HepG2 (cell line): ENCODE data around the gene PARD3.

Experiments
- CHD2 ChIP-seq: IDR thresholded peaks from 2 replicates; pipeline ENCODE4 v1.6.1; 2011; ENCODE audit warnings: low read depth, low read length, improper control_type of control experiment
- EZH2 ChIP-seq: conservative IDR thresholded peaks from 2 replicates; pipeline ENCODE4 v1.6.1; 2012; ENCODE audit warnings: mild to moderate bottlenecking, low read depth, low read length, moderate library complexity
- FOXP1 ChIP-seq, 2 experiments: fragments of 450-650 bp in 1 of 2; IDR thresholded peaks; 2 replicates each; pipeline ENCODE4 v1.6.1; 2017 to 2018; ENCODE audit warnings: antibody characterized with exemption in 1 of 2
- GTF2F1 ChIP-seq: fragments of 150-350 bp; IDR thresholded peaks from 2 replicates; pipeline ENCODE4 v1.6.1; 2014; ENCODE audit warnings: low read length
- MAFK ChIP-seq, 2 experiments: IDR thresholded peaks in 1 of 2; conservative IDR thresholded peaks in 1 of 2; 2 replicates each; pipeline ENCODE4 v1.6.1; 2011; ENCODE audit warnings: improper control_type of control experiment in 2 of 2, low read length in 2 of 2
- PCBP2 ChIP-seq: fragments of 200-400 bp; formaldehyde crosslinking; optimal IDR thresholded peaks from 2 replicates; pipeline ENCODE3; 2018; ENCODE audit warnings: low read length, low read depth; ENCODE audit not compliant: poor library complexity, severe bottlenecking
- POLR2A ChIP-seq, 2 experiments: IDR thresholded peaks; 2 replicates each; pipeline ENCODE4 v1.6.1; 2011; ENCODE audit warnings: low read depth in 2 of 2, low read length in 2 of 2, mild to moderate bottlenecking in 1 of 2, moderate library complexity in 1 of 2; ENCODE audit not compliant: insufficient read depth in 1 of 2
- RBM22 ChIP-seq: fragments of 200-400 bp; formaldehyde crosslinking; optimal IDR thresholded peaks from 2 replicates; pipeline ENCODE3; 2017; ENCODE audit warnings: mild to moderate bottlenecking, low read length, moderate library complexity
- RBM39 ChIP-seq: fragments of 200-400 bp; formaldehyde crosslinking; IDR thresholded peaks from one replicate; pipeline ENCODE4 v1.6.1; 2018; ENCODE audit warnings: antibody characterized with exemption, mild to moderate bottlenecking, low read depth, low read length; ENCODE audit not compliant: poor library complexity, severe bottlenecking
- RCOR2 ChIP-seq: IDR thresholded peaks from 2 replicates; pipeline ENCODE4 v1.6.1; 2016; ENCODE audit warnings: missing biosample characterization, missing genetic modification reagents
- YEATS4 ChIP-seq: sonication (generic); formaldehyde crosslinking; IDR thresholded peaks from 2 replicates; pipeline ENCODE4 v1.4.0; 2020; ENCODE audit warnings: missing genetic modification reagents, borderline replicate concordance
- TF ChIP-seq, protein P1 (sequence below): sonication (generic); formaldehyde crosslinking; IDR thresholded peaks from 2 replicates; pipeline ENCODE4 v1.5.0; 2020; ENCODE audit warnings: mild to moderate bottlenecking, missing genetic modification reagents, moderate library complexity

DNA sequence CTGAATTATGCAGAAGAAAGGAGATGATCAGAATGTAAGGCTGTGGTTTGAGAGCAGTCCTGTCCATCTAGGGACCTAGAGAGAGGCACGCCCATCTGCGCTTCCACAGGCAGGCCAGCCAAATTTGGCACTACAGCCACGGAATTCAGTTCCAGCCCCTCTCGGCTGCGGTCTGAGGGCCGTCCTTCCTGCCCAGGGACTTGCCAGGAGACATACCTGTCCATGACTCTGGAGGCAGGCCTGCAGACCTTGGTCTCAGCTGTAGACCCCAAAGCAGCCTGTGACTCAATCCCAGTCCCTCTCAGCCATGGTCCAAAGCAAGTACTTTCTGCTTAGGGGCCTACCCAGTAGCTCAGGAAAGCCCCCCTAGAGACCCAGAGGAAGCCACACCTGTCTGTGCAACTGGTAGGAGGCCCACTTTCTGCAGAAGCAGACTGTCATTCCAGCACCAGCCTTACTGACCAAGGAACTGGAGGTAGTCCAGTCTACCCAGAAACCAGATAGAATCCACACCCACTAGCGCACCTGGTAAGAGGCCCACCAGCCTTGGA lies 720.9 kb downstream of the PARD3 start:
- TF ChIP-seq, protein P1, sequence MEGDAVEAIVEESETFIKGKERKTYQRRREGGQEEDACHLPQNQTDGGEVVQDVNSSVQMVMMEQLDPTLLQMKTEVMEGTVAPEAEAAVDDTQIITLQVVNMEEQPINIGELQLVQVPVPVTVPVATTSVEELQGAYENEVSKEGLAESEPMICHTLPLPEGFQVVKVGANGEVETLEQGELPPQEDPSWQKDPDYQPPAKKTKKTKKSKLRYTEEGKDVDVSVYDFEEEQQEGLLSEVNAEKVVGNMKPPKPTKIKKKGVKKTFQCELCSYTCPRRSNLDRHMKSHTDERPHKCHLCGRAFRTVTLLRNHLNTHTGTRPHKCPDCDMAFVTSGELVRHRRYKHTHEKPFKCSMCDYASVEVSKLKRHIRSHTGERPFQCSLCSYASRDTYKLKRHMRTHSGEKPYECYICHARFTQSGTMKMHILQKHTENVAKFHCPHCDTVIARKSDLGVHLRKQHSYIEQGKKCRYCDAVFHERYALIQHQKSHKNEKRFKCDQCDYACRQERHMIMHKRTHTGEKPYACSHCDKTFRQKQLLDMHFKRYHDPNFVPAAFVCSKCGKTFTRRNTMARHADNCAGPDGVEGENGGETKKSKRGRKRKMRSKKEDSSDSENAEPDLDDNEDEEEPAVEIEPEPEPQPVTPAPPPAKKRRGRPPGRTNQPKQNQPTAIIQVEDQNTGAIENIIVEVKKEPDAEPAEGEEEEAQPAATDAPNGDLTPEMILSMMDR (CRISPR knock-in tag): no peak
- no peak for TF ChIP-seq EZH2
- no peak for TF ChIP-seq RCOR2 (CRISPR knock-in tag)
- no peak for TF ChIP-seq RBM22
- TF ChIP-seq POLR2A (IDR thresholded peaks at IDR 0.05; ENCODE audit: insufficient read depth in 1 of 2, low read depth in 2 of 2, low read length in 2 of 2): no peak
- TF ChIP-seq RBM39: no peak
- TF ChIP-seq GTF2F1: no peak
- TF ChIP-seq PCBP2: no peak
- TF ChIP-seq CHD2: no peak
- no peak for TF ChIP-seq FOXP1 (IDR thresholded peaks at IDR 0.05)
- TF ChIP-seq FOXP1 (CRISPR knock-in tag; IDR thresholded peaks at IDR 0.05): no peak
- no peak for TF ChIP-seq YEATS4 (CRISPR knock-in tag)
- no peak for TF ChIP-seq MAFK (conservative IDR thresholded peaks at IDR 0.05 in 1 of 2, IDR thresholded peaks at IDR 0.05 in 1 of 2; ENCODE audit: low read length in 2 of 2)
